Measurements from ENCODE around the gene PEPD.

- TF ChIP-seq POLR2A (IDR thresholded peaks at IDR 0.05) (no peak), CTCF (IDR thresholded peaks at IDR 0.05) (no peak)
Observed at GRCh38 chr19:33484226-33484774, 37.3 kb downstream of the PEPD start.

All from transverse colon (tissue), 3 donors.